Ovary (tissue), 9 donors: ENCODE results near the gene KHDC3L. TPM values are rescaled to one million over a fixed set of nuclear protein-coding genes. Genes with fewer than 3 reads are reported as not detected.

ENCODE experiments used
- DNase-seq, 5 donors: peaks; one replicate each; pipeline ENCODE4 v3.0.0-alpha.2; 2019 to 2020
- H3K27ac ChIP-seq, 2 donors: fragments of 200-600 bp; one replicate each; pipeline versions ENCODE4 v1.5.1 to v1.8.0; 2019 to 2022
- H3K27me3 ChIP-seq: fragments of 200-600 bp; one replicate; pipeline ENCODE4 v1.8.0; 2022
- H3K36me3 ChIP-seq: fragments of 200-600 bp; sonication (generic); one replicate; pipeline ENCODE4 v1.5.1; 2019
- H3K4me1 ChIP-seq: one replicate; pipeline ENCODE4 v1.8.1; 2013; ENCODE audit warnings: mild to moderate bottlenecking, moderate library complexity; ENCODE audit not compliant: insufficient read depth
- H3K4me3 ChIP-seq: fragments of 200-600 bp; sonication (generic); one replicate; pipeline ENCODE4 v1.5.1; 2017
- H3K9me3 ChIP-seq, 2 donors: fragments of 200-600 bp in 1 of 2; sonication (generic) in 1 of 2; one replicate each; pipeline versions ENCODE4 v1.5.1 to v1.8.1; 2013 to 2019; ENCODE audit warnings: mild to moderate bottlenecking in 1 of 2, moderate library complexity in 1 of 2
- CTCF ChIP-seq, 3 donors: fragments of 450-650 bp in 2 of 3; fragments of 200-600 bp in 1 of 3; IDR thresholded peaks; one replicate each; pipeline versions ENCODE4 v1.5.1 to v1.8.0; 2016 to 2022; ENCODE audit warnings: antibody characterized with exemption in 3 of 3, mild to moderate bottlenecking in 1 of 3
- EP300 ChIP-seq: sonication (generic); formaldehyde crosslinking; IDR thresholded peaks from one replicate; pipeline ENCODE4 v1.6.1; 2017; ENCODE audit warnings: antibody characterized with exemption
- POLR2A ChIP-seq: fragments of 450-650 bp; IDR thresholded peaks from one replicate; pipeline ENCODE4 v1.6.1; 2017; ENCODE audit warnings: antibody characterized with exemption, mild to moderate bottlenecking, moderate library complexity
- WGBS, 3 donors: extraction: QIAGEN DNeasy Blood & Tissue Kit in 1 of 3; methylation state at CpG; one replicate each; pipeline versions ENCODE4 v1.1.5 to v1.1.7; 2013 to 2017; 5-methylcytosine and 5-hydroxymethylcytosine counted together
- intact Hi-C, 4 donors: fragments of 100-400 bp; cut with DNase I; formaldehyde crosslinking; loops; one replicate each; pipeline versions ENCODE4 v1.11.0 to v1.15.1; 2022 to 2023
- polyA plus RNA-seq, 2 donors: library from polyadenylated mRNA; stranded (reverse); fragments of 200-250 nt in 1 of 2; fragments of 350-450 nt in 1 of 2; fragmentation: Illumina TruSeq in 1 of 2; extraction: RNeasy Lipid Tissue Mini Kit (QIAGEN cat#74804) in 1 of 2; gene quantifications; one replicate each; pipeline ENCODE4 v1.2.3, GENCODE V29; 2013 to 2014
- small RNA-seq: library from RNA; depleted of rRNA; stranded (forward); fragments of <200 nt; gene quantifications from one replicate; pipeline ENCODE3, GENCODE V24; 2016
- total RNA-seq, 7 donors: library from RNA; depleted of rRNA in 2 of 7; stranded (reverse); fragments of >200 nt in 2 of 7; fragmentation: NEBNext Ultra II Directional in 3 of 7; extraction: Animal tissue kit (Norgen Biotek cat#: 25700) in 3 of 7; gene quantifications; one replicate each; pipeline versions ENCODE4 v1.1.0 to v1.2.4, GENCODE V29; 2016 to 2023
- donor health status: DM: no; HTN: no; CAD: no; lungs with moderate emphysema.
- donor health status: DM: no; HTN: no; CAD: no.
- donor health status: Bipolar disorder and iron deficiency.
- donor health status: DM: yes; HTN: yes; CAD: no.
- donor health status: DM: no; HTN: no; CAD: no.
- donor health status: DM: yes; HTN: yes; CAD: no.

KHDC3L gene
- total and polyA plus RNA-seq, 9 donors: 0.73 TPM; not detected in 8

DNA sequence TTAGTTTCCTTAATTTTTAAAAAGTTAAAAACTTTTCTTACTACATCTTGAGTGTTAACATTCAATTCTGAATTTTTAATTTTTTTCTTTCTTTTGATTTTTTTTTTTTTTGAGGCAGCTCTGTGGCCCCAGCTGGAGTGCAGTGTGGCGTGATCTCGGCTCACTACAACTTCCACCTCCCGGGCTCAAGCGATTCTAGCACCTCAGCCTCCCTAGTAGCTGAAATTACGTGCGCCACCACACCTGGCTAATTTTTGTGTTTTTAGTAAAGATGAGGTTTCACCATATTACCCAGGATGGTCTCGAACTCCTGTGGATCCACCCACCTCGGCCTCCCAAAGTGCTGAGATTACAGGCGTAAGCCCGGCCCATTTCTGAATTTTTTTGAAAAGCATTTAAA is 33.4 kb downstream of the KHDC3L start:
- intact Hi-C loops: no loop called here
- 93 to 96% (median 96%) methylated on average over 10 of the region's 10 CpGs for WGBS, 3 donors
- DNase-seq: no peak

DNA sequence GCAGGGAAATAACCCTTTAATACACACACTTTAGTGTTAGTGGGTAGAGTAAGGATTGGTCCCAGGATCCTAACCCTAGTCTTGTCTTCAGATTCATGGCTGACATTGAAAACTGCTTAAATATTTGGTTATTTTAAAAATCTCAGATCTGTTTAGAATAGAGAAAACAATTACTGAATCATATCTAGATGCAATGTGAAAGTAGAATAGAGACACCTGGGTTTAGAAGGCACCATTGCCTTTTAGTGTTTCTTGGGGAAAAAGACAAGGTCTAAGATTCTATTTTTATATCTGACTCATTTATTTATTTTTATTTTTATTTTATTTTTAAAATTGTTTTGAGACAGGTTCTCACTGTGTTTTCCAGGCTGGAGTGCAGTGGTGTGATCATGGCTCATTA is 38.2 kb downstream of the KHDC3L start:
- Histone ChIP-seq H3K27me3 (no peaks in the 10 kb centered on the region), H3K4me1 (no peaks in the 10 kb centered on the region), H3K36me3 (no peaks in the 10 kb centered on the region), H3K9me3 (no peaks in the 10 kb centered on the region), H3K4me3 (no peak overlapping the region), H3K27ac (no peak overlapping the region)
- TF ChIP-seq EP300: no peak
- TF ChIP-seq CTCF (IDR thresholded peaks at IDR 0.05): no peak
- TF ChIP-seq POLR2A: no peak
- no peak for DNase-seq
- intact Hi-C loops: no loop called here

More for the DNA sequence above, 33.4 kb downstream of the KHDC3L start:
- H3K4me1 ChIP-seq: no peaks in the 10 kb centered on the region
- H3K4me3 ChIP-seq: no peak overlapping the region
- H3K27ac ChIP-seq: no peak overlapping the region
- no peak for TF ChIP-seq EP300
- TF ChIP-seq CTCF (IDR thresholded peaks at IDR 0.05): no peak
- TF ChIP-seq POLR2A: no peak
- H3K36me3 ChIP-seq: no peaks in the 10 kb centered on the region
- no peaks in the 10 kb centered on the region for H3K27me3 ChIP-seq
- H3K9me3 ChIP-seq: no peaks in the 10 kb centered on the region

GRCh38 chr6:73409395-73409794 is 46.9 kb downstream of the KHDC3L start:
- TF ChIP-seq EP300 (no peak), CTCF (IDR thresholded peaks at IDR 0.05) (no peak), POLR2A (no peak)
- 68 to 91% (median 87%) methylated on average over 1 of the region's 1 CpG for WGBS, 3 donors
- Histone ChIP-seq H3K27me3 (no peaks in the 10 kb centered on the region), H3K4me3 (no peak overlapping the region), H3K27ac (no peak overlapping the region), H3K4me1 (no peaks in the 10 kb centered on the region), H3K9me3 (no peaks in the 10 kb centered on the region), H3K36me3 (no peaks in the 10 kb centered on the region)
- DNase-seq: no peak
- intact Hi-C loops: no loop called here

- Histone ChIP-seq H3K27me3 (no peaks in the 10 kb centered on the region), H3K4me3 (no peak overlapping the region), H3K4me1 (no peaks in the 10 kb centered on the region), H3K27ac (no peak overlapping the region), H3K9me3 (no peaks in the 10 kb centered on the region), H3K36me3 (no peaks in the 10 kb centered on the region)
- 79 to 98% (median 82%) methylated on average over 3 of the region's 3 CpGs for WGBS, 3 donors
- no peak for DNase-seq
- TF ChIP-seq POLR2A: no peak
- no peak for TF ChIP-seq CTCF (IDR thresholded peaks at IDR 0.05)
- no peak for TF ChIP-seq EP300
- intact Hi-C loops: no loop called here
Observed at GRCh38 chr6:73413102-73413501, 50.6 kb downstream of the KHDC3L start.

Small RNA genes within 50 kb of the gene (small RNA-seq; reads per million reads assigned to genes)
- gene RPL39P3: not detected

Other genes with a start within 250 kb of the KHDC3L start
- gene KHDC1L, start 137.2 kb upstream of the KHDC3L start, total RNA-seq: under 1 TPM in 1 of 7 donors, not detected in 6; 0.40 TPM
- not detected for gene KHDC1L, start 137.2 kb upstream of the KHDC3L start, polyA plus RNA-seq
- gene KHDC1, start 99.5 kb upstream of the KHDC3L start, total RNA-seq: 1 to 10 TPM; 1.3 to 4.6 (median 3.3) TPM
- gene KHDC1, start 99.5 kb upstream of the KHDC3L start, polyA plus RNA-seq: 1 to 10 TPM; 3.0 to 3.6 TPM
- gene DPPA5, start 8.4 kb upstream of the KHDC3L start, total RNA-seq: not detected
- under 1 TPM in 1 of 2 donors, not detected in 1; 0.68 TPM for gene DPPA5, start 8.4 kb upstream of the KHDC3L start, polyA plus RNA-seq
- gene OOEP, start 7.2 kb downstream of the KHDC3L start, total RNA-seq: under 1 TPM in 2 of 7 donors, not detected in 5; 0.25 to 0.69 TPM
- 1 to 10 TPM in 1 of 2 donors, under 1 TPM in 1; 0.43 to 1.5 TPM for gene OOEP, start 7.2 kb downstream of the KHDC3L start, polyA plus RNA-seq
- gene DDX43, start 32.2 kb downstream of the KHDC3L start, total RNA-seq: 1 to 10 TPM in 5 of 7 donors, under 1 TPM in 2; 0.88 to 3.6 (median 1.3) TPM
- gene DDX43, start 32.2 kb downstream of the KHDC3L start, polyA plus RNA-seq: 1 to 10 TPM in 1 of 2 donors, under 1 TPM in 1; 0.83 to 2.4 TPM
- gene CGAS, start 89.6 kb downstream of the KHDC3L start, total RNA-seq: 1 to 10 TPM; 1.2 to 4.4 (median 2.8) TPM
- 1 to 10 TPM; 2.3 to 3.5 TPM for gene CGAS, start 89.6 kb downstream of the KHDC3L start, polyA plus RNA-seq
- 10 to 100 TPM; 23.2 to 43.1 (median 32.2) TPM for gene MTO1, start 99.1 kb downstream of the KHDC3L start, total RNA-seq
- 10 to 100 TPM; 19.8 to 20.7 TPM for gene MTO1, start 99.1 kb downstream of the KHDC3L start, polyA plus RNA-seq
- gene EEF1A1, start 158.4 kb downstream of the KHDC3L start, total RNA-seq: over 10,000 TPM; 15,703 to 19,058 (median 16,968) TPM
- gene EEF1A1, start 158.4 kb downstream of the KHDC3L start, polyA plus RNA-seq: over 10,000 TPM; 15,578 to 19,769 TPM